Cardiac muscle cell (in vitro differentiated cells and primary cell): Measurements from ENCODE around the gene RBPMS2. TPM values are rescaled to one million over a fixed set of nuclear protein-coding genes. Genes with fewer than 3 reads are reported as not detected.

ENCODE experiments used
- DNase-seq, 2 donors: peaks; one replicate each; pipeline versions ENCODE4 v3.0.0 to v3.0.0-alpha.2; 2010 to 2017; ENCODE audit warnings: low read depth in 1 of 2, low spot score in 1 of 2
- H3K27ac ChIP-seq: fragments of 200-600 bp; sonication (generic); 2 replicates; pipeline ENCODE4 v1.5.1; 2016
- H3K27me3 ChIP-seq: fragments of 200-600 bp; sonication (generic); 2 replicates; pipeline ENCODE4 v1.6.0; 2016; ENCODE audit warnings: control low read depth
- H3K36me3 ChIP-seq: fragments of 200-600 bp; sonication (generic); 2 replicates; pipeline ENCODE4 v1.5.1; 2016; ENCODE audit warnings: control low read depth
- H3K4me1 ChIP-seq: fragments of 200-600 bp; sonication (generic); 2 replicates; pipeline ENCODE4 v1.8.1; 2017; ENCODE audit warnings: low read depth, mild to moderate bottlenecking, mixed run types
- H3K4me3 ChIP-seq: fragments of 200-600 bp; sonication (generic); 2 replicates; pipeline ENCODE4 v1.5.1; 2016; ENCODE audit warnings: mild to moderate bottlenecking
- H3K9me3 ChIP-seq: fragments of 200-600 bp; sonication (generic); 2 replicates; pipeline ENCODE4 v1.5.1; 2017; ENCODE audit warnings: low read depth, mild to moderate bottlenecking, control low read depth
- polyA plus RNA-seq: library from polyadenylated mRNA; unstranded; fragments of >200 nt; fragmentation: Nextera tagmentation; extraction: Ambion mirVana; gene quantifications from 2 replicates; pipeline ENCODE4 v1.2.1, GENCODE V29; 2016
- total RNA-seq: library from RNA; depleted of rRNA; stranded (reverse); fragments of >200 nt; gene quantifications from 2 replicates; pipeline ENCODE4 v1.2.3, GENCODE V29; 2016
- TF ChIP-seq, protein P1 (sequence below): IDR thresholded peaks from 2 replicates; pipeline ENCODE4 v1.5.1; 2012; ENCODE audit warnings: low read depth, mild to moderate bottlenecking, low read length

RBPMS2 gene
- total and polyA plus RNA-seq, 2 experiments from 2014 or later: 35.4 to 213 TPM

DNA sequence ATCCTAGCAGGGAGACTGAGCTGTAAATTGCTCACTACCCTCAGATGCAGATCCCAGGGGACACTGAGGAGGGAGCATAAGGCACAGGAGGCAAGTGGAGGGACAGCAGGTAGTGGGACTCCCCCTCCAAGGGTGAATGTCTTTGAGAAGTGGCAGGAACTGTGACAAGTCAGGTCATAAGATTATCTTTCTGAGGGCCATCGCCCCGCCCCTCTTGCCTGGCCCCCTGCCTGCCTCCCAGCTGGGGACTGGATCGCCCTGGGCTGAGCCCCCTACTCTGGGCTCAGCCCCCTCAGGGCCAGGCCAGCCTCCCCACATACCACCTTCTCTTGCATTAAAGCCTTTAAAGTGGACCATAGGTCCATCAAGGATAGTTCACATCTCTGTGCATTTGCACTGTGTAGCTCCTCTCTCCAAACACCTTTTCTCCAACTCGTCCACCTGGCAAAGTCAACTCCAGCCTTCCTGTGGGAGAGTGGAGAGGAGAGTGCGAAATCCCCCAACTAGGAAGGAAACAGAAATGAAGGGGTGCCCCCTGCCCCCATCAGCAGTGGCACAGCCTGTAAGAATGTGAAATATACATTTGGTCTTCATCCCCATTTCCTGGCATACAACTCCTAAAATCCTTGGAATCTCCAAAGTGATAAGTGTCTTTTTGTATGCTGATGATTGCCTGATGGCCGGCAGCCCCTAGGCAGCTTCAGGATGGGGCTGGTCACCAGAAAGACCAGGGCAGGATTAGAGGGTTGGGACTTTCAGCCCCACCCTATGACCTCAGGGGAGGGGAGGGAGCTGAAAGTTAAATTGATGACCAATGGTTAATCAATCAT is 35.3 kb upstream of the RBPMS2 start:
- peaks cover 31% of the 10 kb centered on the region for H3K4me1 ChIP-seq
- H3K27ac ChIP-seq: no peak overlapping the region
- H3K4me3 ChIP-seq: no peak overlapping the region
- TF ChIP-seq, protein P1, sequence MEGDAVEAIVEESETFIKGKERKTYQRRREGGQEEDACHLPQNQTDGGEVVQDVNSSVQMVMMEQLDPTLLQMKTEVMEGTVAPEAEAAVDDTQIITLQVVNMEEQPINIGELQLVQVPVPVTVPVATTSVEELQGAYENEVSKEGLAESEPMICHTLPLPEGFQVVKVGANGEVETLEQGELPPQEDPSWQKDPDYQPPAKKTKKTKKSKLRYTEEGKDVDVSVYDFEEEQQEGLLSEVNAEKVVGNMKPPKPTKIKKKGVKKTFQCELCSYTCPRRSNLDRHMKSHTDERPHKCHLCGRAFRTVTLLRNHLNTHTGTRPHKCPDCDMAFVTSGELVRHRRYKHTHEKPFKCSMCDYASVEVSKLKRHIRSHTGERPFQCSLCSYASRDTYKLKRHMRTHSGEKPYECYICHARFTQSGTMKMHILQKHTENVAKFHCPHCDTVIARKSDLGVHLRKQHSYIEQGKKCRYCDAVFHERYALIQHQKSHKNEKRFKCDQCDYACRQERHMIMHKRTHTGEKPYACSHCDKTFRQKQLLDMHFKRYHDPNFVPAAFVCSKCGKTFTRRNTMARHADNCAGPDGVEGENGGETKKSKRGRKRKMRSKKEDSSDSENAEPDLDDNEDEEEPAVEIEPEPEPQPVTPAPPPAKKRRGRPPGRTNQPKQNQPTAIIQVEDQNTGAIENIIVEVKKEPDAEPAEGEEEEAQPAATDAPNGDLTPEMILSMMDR: no peak
- no peak for DNase-seq
- no peaks in the 10 kb centered on the region for H3K27me3 ChIP-seq
- H3K9me3 ChIP-seq: no peaks in the 10 kb centered on the region
- H3K36me3 ChIP-seq: no peaks in the 10 kb centered on the region

DNA sequence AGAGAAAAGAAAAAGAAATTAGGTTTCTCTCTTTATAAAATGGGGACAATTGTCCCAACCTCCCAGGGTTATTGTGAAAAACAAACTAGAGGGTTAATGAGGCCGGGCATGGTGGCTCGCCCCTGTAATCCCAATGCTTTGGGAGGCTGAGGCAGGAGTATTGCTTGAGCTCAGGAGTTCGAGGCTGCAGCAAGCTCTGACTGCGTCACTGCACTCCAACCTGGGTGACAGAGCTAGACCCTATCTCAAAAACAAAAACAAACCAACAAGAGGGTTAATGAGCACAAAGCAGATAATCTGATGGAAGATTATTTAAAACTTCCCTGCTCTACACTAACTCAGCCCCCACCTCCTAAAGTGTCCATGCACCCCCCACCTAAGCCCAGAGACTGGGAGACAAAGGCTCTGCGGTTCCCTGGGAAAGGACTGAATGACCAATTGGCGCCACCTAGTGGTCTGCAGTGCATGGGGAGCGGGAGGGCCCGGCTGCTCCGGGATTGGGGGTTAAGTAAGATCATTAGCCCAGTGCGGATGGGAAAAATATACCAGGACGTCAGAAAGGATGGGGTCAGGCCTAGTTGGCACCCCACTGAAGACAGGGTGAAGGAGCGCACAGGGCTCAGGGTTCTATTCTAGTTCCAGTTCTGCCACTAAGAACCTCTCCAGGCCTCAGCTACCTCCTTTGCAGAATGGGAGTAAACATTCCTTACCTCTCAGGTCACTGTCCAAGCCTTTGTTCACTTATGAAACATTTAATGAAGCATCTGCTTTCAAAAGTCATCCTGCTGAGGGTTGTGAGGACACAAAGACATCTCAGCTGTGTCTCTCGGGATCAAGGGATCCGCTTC is 34.5 kb upstream of the RBPMS2 start:
- Histone ChIP-seq H3K36me3 (no peaks in the 10 kb centered on the region), H3K27ac (no peak overlapping the region), H3K4me3 (no peak overlapping the region), H3K4me1 (peaks cover 31% of the 10 kb centered on the region), H3K27me3 (no peaks in the 10 kb centered on the region), H3K9me3 (no peaks in the 10 kb centered on the region)
- peak; percentile 80 to 90 for DNase-seq
- TF ChIP-seq, protein P1: peak; percentile 98

DNA sequence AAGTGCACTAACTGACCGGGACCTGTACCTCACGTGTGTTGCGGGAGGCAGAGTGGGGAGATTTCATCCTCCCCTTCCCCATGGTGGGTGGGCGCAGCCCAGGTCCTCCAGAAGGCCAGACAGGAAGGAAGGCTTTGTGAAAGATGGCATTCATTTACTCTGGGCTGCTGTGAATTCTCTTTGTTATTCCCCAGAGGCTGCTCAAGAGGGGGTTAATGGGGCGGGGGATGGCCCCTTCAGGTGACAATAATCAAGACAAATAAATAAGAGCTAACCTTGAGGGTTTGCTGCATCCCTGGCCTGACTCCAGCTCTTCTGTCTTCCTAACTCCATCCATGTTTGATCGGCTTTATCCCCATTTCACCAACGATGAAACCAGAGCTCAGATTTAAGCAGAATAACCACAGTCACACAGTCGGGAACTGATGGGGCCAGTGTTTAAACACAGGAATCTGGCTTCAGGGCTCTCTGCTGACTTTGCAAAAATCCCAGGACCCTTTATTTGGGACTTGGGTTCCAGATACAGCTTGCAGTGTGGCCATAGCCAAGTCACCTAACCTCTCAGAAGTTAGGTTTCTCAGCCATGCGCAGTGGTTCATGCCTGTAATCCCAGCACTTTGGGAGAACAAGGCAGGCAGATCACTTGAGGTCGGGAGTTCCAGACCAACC is 33.5 kb upstream of the RBPMS2 start:
- TF ChIP-seq, protein P1: no peak
- Histone ChIP-seq H3K36me3 (no peaks in the 10 kb centered on the region), H3K4me1 (peaks cover 37% of the 10 kb centered on the region), H3K9me3 (no peaks in the 10 kb centered on the region), H3K27ac (peak overlapping the region; percentile 13), H3K4me3 (no peak overlapping the region), H3K27me3 (no peaks in the 10 kb centered on the region)
- no peak for DNase-seq

DNA sequence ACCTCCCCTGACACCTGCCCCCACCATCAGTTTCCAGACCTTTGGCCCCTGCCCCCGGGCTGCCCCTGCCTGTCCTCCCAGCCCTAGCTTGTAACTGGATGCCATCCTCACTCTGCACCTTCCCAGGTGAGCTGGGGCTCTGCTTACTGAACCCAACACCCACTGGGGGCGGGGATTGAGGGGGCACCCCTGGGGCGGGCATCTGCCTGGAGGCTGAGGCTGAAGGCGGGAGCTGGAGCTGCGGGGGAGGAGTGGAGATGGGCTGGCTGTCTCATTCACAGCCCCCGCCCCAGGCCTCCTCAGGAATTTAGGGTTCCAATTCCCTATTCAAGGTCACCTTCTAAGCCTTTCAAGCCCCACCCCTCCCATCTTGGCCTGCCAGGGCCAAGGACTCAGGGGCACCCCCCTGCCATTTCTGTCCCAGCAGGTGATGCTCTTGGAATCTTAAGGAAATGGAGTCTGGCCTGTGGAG is 32.4 kb upstream of the RBPMS2 start:
- TF ChIP-seq, protein P1: no peak
- DNase-seq: no peak
- Histone ChIP-seq H3K4me3 (no peak overlapping the region), H3K4me1 (peaks cover 44% of the 10 kb centered on the region), H3K27ac (peak overlapping the region; percentile 67), H3K27me3 (no peaks in the 10 kb centered on the region), H3K36me3 (no peaks in the 10 kb centered on the region), H3K9me3 (no peaks in the 10 kb centered on the region)

DNA sequence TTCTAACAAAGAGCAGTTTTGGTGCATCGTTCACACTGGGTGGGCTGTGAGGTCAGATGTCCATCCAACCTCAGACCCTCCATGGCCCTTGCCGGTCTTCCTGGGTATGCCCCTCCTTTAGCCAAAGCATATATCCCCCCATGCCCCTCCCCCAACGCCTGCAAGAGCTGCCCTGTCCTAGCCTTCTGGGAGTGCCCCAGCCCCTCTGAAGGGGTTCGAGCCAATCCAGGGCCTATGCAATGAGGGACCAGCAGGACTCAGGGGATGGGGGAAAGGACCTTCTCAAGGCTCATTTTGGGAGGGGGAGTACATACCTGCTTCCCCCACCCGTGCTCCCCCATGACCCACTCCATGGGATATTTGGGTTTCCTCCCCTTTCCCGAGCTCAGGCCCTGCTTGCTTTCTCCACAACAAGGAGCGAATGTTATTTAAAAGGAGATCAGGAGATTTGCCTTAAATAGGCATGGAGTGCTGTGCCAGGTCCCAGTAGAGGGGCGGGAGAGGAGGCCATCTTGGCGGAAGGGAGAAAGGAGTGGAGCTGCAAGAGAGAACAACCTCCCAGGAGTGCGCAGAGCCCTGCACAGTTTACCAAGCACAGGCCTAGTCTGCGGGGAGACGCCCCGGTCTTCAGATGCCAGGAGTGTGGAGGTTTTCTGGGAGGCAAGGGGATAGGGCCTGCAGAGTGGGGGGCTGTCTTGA is 31.8 kb upstream of the RBPMS2 start:
- peak in 1 of 2 donors; percentile 34 for DNase-seq
- no peaks in the 10 kb centered on the region for H3K9me3 ChIP-seq
- H3K4me3 ChIP-seq: no peak overlapping the region
- peaks cover 47% of the 10 kb centered on the region for H3K4me1 ChIP-seq
- peak overlapping the region; percentile 67 for H3K27ac ChIP-seq
- no peaks in the 10 kb centered on the region for H3K36me3 ChIP-seq
- TF ChIP-seq, protein P1: no peak
- H3K27me3 ChIP-seq: no peaks in the 10 kb centered on the region
